Heart right ventricle (tissue), 16 donors: ENCODE measurements around the gene TBX19. TPM values are rescaled to one million over a fixed set of nuclear protein-coding genes. Genes with fewer than 3 reads are reported as not detected.

Source experiments
- ATAC-seq, 8 donors: fragments of 200-7000 bp; cut with Tn5 transposase; one replicate each; pipeline ENCODE4 v1.9.1; 2020; ENCODE audit warnings: mild to moderate bottlenecking in 8 of 8, moderate library complexity in 8 of 8, moderate number of reproducible peaks in 1 of 8
- DNase-seq, 2 donors: peaks; one replicate each; pipeline ENCODE4 v3.0.0-alpha.2; 2020
- H3K27ac ChIP-seq, 10 donors: fragments of 200-600 bp; sonication (generic) in 2 of 10; one replicate each; pipeline versions ENCODE4 v1.5.0 to v1.8.0; 2020 to 2022; ENCODE audit warnings: mild to moderate bottlenecking in 3 of 10
- H3K27me3 ChIP-seq, 7 donors: fragments of 200-600 bp; one replicate each; pipeline ENCODE4 v1.8.0; 2021 to 2022; ENCODE audit warnings: mild to moderate bottlenecking in 2 of 7
- H3K36me3 ChIP-seq, 9 donors: fragments of 200-600 bp; sonication (generic) in 1 of 9; one replicate each; pipeline versions ENCODE4 v1.5.0 to v1.8.0; 2020 to 2022; ENCODE audit warnings: mild to moderate bottlenecking in 2 of 9
- H3K4me1 ChIP-seq, 9 donors: fragments of 200-600 bp; sonication (generic) in 1 of 9; one replicate each; pipeline versions ENCODE4 v1.5.0 to v1.8.0; 2020 to 2022; ENCODE audit warnings: mild to moderate bottlenecking in 4 of 9
- H3K4me3 ChIP-seq, 10 donors: fragments of 200-600 bp; sonication (generic) in 2 of 10; one replicate each; pipeline versions ENCODE4 v1.5.0 to v1.8.0; 2020 to 2022; ENCODE audit warnings: mild to moderate bottlenecking in 7 of 10, moderate library complexity in 2 of 10
- H3K9me3 ChIP-seq, 11 donors: fragments of 200-600 bp in 10 of 11; sonication (generic) in 2 of 11; one replicate each; pipeline versions ENCODE4 v1.5.0 to v1.8.0; 2013 to 2022; ENCODE audit warnings: mild to moderate bottlenecking in 2 of 11, control low read depth in 1 of 11, moderate library complexity in 1 of 11
- WGBS, 2 donors: extraction: QIAGEN DNeasy Blood & Tissue Kit; methylation state at CpG; one replicate each; pipeline ENCODE4 v1.1.7; 2013; ENCODE audit warnings: inconsistent platforms in 1 of 2; 5-methylcytosine and 5-hydroxymethylcytosine counted together
- intact Hi-C, 10 donors: fragments of 100-400 bp; cut with DNase I; formaldehyde crosslinking; loops; one replicate each; pipeline versions ENCODE4 v1.11.1 to v1.14.2; 2022
- polyA plus RNA-seq, 2 donors: library from polyadenylated mRNA; stranded (reverse); fragments of 200-250 nt; gene quantifications; one replicate each; pipeline ENCODE4 v1.2.3, GENCODE V29; 2013
- total RNA-seq, 10 donors: library from RNA; stranded (reverse); fragmentation: NEBNext Ultra II Directional in 3 of 10; extraction: Animal tissue kit (Norgen Biotek cat#: 25700) in 3 of 10; gene quantifications; one replicate each; pipeline versions ENCODE4 v1.2.1 to v1.2.4, GENCODE V29; 2021 to 2023
- TF ChIP-seq, protein P1 (sequence below), 9 donors: fragments of 200-600 bp; sonication (generic) in 2 of 9; IDR thresholded peaks; one replicate each; pipeline versions ENCODE4 v1.5.0 to v1.8.0; 2021 to 2022; ENCODE audit warnings: antibody characterized with exemption in 9 of 9, mild to moderate bottlenecking in 5 of 9, moderate library complexity in 1 of 9
- donor health status: Arrhythmogenic right ventricular cardiomyopathy.
- donor health status: ischemic (EF 13 %, LVEDD 7.1; RV severe dilation, severe dysfunction).
- donor health status: healthy with polysubstance abuse.
- donor health status: DM: no; HTN: yes; CAD: no.
- donor health status: DM: no; HTN: no; CAD: no.
- donor health status: ischemic (EF 25% LVEDD 6.9; RV normal size, moderate dysfunction).
- donor health status: ischemic (EF 25% LVEDD 5.7; RV mildly dilated, moderate dysfunction).
- donor health status: healthy.
- donor health status: DM: yes; HTN: yes; CAD: no.
- donor health status: Ischemic cardiomyopathy.
- donor health status: ischemic (EF 35%, LVEDD 5.7; RV mildly dilated, moderate dysfunction).
- donor health status: nonischemic (EF 11% LVEDD 7.7; RV severe dilation, severe dysfunction).
- donor health status: DM: yes; HTN: yes; CAD: no.
- donor health status: PGD.
- donor health status: ischemic (EF 29% LVEDD 5.4; RV normal size, mild dysfunction).
- donor health status: nonischemic (EF 23%, LVEDD 6.1; RV moderate dilation, normal function).

TBX19 gene
- total and polyA plus RNA-seq, 12 donors = 0.21 to 0.59 (median 0.39) TPM

- DNase-seq (no peak), ATAC-seq (no peak)
- Histone ChIP-seq H3K4me1 (peaks cover 0 to 2% (median 0%) of the 10 kb centered on the region in 9 donors), H3K4me3 (no peak overlapping the region), H3K36me3 (no peaks in the 10 kb centered on the region), H3K27me3 (no peaks in the 10 kb centered on the region), H3K9me3 (no peaks in the 10 kb centered on the region), H3K27ac (no peak overlapping the region)
- WGBS, 2 donors = 71 to 77% methylated on average over 1 of the region's 1 CpG
- TF ChIP-seq, protein P1, sequence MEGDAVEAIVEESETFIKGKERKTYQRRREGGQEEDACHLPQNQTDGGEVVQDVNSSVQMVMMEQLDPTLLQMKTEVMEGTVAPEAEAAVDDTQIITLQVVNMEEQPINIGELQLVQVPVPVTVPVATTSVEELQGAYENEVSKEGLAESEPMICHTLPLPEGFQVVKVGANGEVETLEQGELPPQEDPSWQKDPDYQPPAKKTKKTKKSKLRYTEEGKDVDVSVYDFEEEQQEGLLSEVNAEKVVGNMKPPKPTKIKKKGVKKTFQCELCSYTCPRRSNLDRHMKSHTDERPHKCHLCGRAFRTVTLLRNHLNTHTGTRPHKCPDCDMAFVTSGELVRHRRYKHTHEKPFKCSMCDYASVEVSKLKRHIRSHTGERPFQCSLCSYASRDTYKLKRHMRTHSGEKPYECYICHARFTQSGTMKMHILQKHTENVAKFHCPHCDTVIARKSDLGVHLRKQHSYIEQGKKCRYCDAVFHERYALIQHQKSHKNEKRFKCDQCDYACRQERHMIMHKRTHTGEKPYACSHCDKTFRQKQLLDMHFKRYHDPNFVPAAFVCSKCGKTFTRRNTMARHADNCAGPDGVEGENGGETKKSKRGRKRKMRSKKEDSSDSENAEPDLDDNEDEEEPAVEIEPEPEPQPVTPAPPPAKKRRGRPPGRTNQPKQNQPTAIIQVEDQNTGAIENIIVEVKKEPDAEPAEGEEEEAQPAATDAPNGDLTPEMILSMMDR (IDR thresholded peaks at IDR 0.05) = no peak
- intact Hi-C loops = loop anchor here in 2 of 10 donors (5.0 to 10.0 kb wide), 2 partner anchors 237 to 1009 kb away; no protein-coding TSS in a partner anchor
These were observed 54.8 kb downstream of the TBX19 start for GRCh38 chr1:168335500-168335899.

DNA sequence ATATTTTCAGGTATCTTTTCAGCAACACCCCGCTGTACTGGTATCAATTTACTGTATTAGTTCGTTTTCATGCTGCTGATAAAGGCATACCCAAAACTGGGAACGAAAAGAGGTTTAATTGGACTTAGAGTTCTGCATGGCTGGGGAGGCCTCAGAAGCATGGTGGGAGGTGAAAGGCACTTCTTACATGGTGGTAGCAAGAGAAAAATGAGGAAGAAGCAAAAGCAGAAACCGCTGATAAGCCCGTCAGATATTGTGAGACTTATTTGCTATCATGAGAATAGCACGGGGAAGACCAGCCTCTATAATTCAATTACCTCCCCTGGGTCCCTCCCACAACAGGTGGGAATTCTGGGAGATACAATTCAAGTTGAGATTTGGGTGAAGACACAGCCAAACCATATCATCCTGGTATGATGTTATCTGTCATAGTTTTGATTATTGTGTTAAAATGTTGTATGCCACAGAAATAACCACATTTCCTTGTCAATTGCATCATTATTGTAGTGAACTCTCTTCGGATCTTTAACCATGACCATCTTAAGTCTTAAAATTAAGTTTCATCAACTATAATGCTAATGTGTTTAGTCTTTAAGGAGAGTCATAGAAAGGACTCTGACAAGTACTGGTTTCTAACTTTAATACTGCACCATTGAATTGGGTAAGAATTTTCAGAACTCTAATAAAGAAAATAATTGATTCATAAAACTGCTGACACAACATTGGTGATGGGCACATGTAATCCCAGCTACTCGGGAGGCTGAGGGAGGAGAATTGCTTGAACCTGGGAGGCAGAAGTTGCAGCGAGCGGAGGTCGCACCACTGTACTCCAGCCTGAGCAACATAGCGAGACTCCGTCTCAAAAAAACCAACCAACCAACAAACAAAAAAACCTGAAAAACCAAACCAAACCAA is 58.2 kb downstream of the TBX19 start:
- H3K27ac ChIP-seq = no peak overlapping the region
- TF ChIP-seq, protein P1 (IDR thresholded peaks at IDR 0.05) = no peak
- DNase-seq (no peak), ATAC-seq (no peak)
- 87 to 89% methylated on average over 13 of the region's 13 CpGs for WGBS, 2 donors
- H3K27me3 ChIP-seq = no peaks in the 10 kb centered on the region
- H3K9me3 ChIP-seq = peaks cover 0 to 6% (median 0%) of the 10 kb centered on the region in 11 donors
- intact Hi-C loops = loop anchor here in 2 of 10 donors (5.0 to 10.0 kb wide), 2 partner anchors 233 to 1006 kb away; no protein-coding TSS in a partner anchor
- peaks cover 0 to 33% (median 11%) of the 10 kb centered on the region in 9 donors for H3K4me1 ChIP-seq
- no peaks in the 10 kb centered on the region for H3K36me3 ChIP-seq
- no peak overlapping the region for H3K4me3 ChIP-seq

- Histone ChIP-seq H3K27ac (peak overlapping the region in 1 of 10 donors; percentile 59), H3K36me3 (no peaks in the 10 kb centered on the region), H3K4me3 (no peak overlapping the region), H3K9me3 (peaks cover 0 to 6% (median 0%) of the 10 kb centered on the region in 11 donors), H3K4me1 (peaks cover 0 to 33% (median 11%) of the 10 kb centered on the region in 9 donors), H3K27me3 (no peaks in the 10 kb centered on the region)
- 67 to 89% methylated on average over 3 of the region's 3 CpGs for WGBS, 2 donors
- intact Hi-C loops = loop anchor here in 9 of 10 donors (5.0 to 10.0 kb wide), 6 partner anchors 86 to 1014 kb away; no protein-coding TSS in a partner anchor
- no peak for DNase-seq
- ATAC-seq = no peak
- TF ChIP-seq, protein P1 (IDR thresholded peaks at IDR 0.05) = no peak
These were observed 60.3 kb downstream of the TBX19 start for GRCh38 chr1:168340781-168341482.

DNA sequence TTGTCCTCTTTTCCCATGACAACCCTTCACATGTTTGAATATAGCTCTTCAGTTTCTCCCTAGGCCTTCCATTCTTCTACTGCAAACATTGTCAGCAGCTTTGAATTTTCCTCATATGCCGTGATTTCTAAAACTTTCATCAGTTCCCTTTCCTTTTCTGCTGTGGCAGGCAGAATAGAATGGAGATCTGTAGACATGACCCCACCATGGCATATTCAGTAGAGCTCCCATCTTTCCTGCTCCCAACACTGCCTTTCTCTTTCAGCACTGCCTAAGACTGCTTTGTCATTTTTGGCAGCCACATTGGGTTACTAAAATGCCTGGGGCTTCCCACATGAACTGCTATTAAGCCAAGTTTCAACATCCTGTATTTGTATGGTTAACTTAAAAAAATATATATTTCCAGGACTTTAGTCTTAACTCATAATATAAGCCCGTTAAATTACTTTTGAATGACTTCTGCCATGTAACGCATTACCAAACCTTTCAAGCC is 60.9 kb downstream of the TBX19 start:
- no peak for DNase-seq
- Histone ChIP-seq H3K4me3 (no peak overlapping the region), H3K27ac (peak overlapping the region in 2 of 10 donors; percentile 24 to 59), H3K4me1 (peaks cover 0 to 33% (median 11%) of the 10 kb centered on the region in 9 donors), H3K27me3 (no peaks in the 10 kb centered on the region), H3K9me3 (peaks cover 0 to 6% (median 0%) of the 10 kb centered on the region in 11 donors), H3K36me3 (no peaks in the 10 kb centered on the region)
- no peak for ATAC-seq
- intact Hi-C loops = loop anchor here in 9 of 10 donors (5.0 to 10.0 kb wide), 6 partner anchors 86 to 1013 kb away; no protein-coding TSS in a partner anchor
- TF ChIP-seq, protein P1 (IDR thresholded peaks at IDR 0.05) = no peak
- 67 to 92% methylated on average over 3 of the region's 3 CpGs for WGBS, 2 donors
